EH (cell line): ENCODE measurements around the gene PHLDA3.
"Not testable (repeated sequence)": the region's sequence is repeated elsewhere in the genome, so short reads cannot be mapped to it uniquely, and the experiment has no call there.

ENCODE experiments used
- DNase-seq: peaks from one replicate; pipeline ENCODE4 v3.0.0-alpha.2; 2015; ENCODE audit warnings: low read depth

PHLDA3 gene

GRCh38 chr1:201503397-201504176, 34.6 kb upstream of the PHLDA3 start:
- peak; percentile 99 for DNase-seq

- DNase-seq: no peak
Measured at GRCh38 chr1:201502511-201502857, 33.5 kb upstream of the PHLDA3 start.

DNA sequence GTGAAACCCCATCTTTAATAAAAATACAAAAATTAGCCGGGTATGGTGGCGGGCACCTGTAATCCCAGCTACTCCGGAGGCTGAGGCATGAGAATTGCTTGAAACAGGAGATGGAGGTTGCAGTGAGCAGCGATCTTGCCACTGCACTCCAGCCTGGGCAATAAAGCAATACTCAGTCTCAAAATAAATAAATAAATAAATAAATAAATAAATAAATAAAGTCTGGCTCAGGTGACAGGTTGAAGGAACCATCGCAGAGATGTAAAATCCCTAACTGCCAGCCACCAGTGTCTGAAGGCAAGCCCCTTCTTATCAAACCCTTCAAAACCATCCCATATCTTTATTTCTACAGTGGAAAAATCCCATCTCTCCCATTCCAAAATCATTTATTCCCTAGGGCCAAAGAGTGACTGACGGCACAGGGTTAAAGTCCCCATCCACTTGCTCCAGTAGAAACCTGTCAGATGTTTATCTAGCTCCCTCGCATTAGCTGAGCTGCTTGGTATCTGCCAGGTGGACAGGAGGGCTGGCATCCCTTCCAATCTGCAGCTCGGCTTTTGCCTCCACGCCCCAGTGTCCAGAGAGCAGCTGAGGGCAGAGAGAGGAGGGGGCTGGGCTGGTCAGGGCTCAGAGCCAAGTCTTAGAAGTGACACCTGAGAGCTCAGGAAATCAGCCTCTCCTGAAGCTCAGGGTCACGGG, 33.0 kb upstream of the PHLDA3 start:
- DNase-seq: no peak

DNA sequence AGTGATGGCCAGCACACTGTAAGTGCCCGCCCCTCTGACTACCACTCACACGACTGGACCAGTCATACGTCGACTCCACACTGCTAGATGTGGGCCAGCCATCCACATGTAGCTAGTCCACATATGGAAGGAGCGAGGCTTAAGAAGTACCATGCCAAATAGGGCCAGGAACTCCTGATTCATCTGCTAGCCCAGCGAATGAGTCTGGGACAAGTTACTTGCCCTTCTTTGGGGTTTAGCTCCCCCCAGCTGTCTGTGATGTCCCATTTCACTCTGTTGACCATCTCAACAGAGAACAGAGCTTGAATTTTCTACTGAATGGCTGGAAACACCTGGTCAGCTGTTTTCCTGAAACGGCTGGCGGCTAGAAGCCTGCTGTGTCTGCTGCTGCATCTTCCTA, 32.2 kb upstream of the PHLDA3 start:
- peak; percentile 68 for DNase-seq

DNA sequence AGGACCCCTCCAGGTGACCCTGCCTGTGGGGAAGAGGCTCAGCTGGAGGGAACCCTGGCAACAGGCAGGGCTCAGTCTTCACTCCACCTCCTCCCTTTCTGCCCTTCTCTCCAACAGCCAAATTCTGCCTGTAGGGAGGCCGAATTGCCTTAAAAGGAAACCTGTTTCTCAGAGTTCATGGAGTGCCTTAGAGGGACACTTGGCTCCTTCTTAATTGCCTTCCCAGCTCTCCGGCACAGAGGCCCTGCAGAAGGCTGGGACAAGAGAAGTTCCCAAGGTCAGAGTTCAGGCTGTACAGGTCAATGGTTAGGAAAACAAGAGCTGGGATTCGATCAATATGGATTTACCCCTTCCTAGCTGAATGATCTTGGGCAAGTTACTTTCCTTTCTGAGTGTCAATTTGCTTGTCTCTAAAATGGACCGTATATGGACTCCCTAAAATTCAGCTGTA, 31.7 kb upstream of the PHLDA3 start:
- peak; percentile 74 for DNase-seq

- no peak for DNase-seq
Measured at GRCh38 chr1:201499795-201500669, 31.0 kb upstream of the PHLDA3 start.

- DNase-seq: no peak
Measured at GRCh38 chr1:201499191-201499590, 30.2 kb upstream of the PHLDA3 start.

DNA sequence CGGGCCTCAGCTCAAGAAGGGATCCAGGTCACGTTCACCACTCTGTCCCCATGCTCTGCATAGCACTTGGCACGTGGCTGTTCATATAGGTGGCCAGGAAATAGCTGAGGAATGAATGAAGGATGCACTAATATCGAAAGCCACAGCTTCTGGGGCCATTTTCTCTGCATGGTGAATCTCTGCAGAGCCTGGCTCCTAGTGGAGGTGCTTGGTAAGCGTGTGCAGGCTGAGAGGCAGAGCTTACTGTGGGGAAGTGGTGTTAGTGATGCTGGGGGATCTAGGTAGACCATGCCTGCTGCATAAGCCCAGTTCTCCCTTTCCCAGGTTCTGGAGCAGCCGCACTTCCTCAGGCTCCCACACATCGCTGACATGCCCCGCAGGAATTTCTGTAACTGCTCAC, 29.6 kb upstream of the PHLDA3 start:
- no peak for DNase-seq

- DNase-seq: no peak
Measured at GRCh38 chr1:201497935-201498509, 29.0 kb upstream of the PHLDA3 start.

DNA sequence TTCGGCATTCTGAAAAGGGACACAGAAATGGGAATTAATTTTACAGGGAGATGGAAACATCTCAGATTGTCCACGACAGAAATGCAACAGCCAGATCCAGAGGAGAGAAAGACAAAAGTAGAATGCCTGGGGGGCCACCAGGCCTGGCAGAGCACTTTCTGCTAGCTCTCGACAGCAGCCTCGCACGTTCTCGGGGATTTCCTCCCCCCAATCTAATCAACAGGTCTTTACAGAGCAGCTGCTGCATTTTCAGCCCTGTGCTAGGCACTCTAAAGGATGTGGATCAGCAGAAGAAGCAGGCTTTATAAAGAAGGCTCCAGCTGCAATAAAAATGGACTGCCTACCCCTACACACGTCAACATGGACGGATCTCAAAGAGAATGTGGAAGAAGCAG, 27.3 kb upstream of the PHLDA3 start:
- no peak for DNase-seq

DNA sequence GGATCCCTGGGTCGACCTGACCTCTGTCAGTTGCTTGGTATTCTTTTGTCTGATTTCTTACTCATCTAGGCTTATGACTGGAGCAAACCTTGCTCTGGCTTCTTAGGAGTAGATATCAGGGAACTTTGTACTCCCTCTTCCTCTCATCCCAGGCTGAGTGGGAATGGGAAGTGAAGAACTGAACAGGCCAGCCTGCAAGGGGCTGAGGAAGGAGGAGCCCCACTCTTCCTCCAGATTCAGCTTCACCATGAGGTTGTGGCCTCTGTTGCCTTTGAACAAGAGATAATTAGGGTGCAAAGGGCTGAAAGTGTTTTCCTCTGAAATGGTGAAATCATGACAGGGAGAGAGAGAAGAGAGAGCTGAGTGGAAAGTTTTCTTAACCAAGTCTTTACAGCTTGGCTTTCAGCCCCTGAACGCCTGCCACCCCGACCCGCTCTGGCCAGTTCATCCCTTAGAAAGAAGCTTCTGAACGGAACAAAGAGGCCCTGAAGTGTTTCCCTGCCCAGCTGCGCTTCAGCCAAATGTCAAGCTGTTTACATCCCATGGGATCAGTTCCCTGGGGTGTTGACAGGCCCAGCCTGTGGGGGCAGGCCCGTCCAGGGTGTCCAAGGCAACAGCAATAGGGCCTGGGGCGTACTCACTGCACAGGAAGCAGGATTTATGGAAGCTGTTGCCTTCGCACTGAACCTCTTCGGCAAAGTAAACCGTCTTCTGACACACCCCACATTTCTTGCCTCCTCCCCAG, 26.7 kb upstream of the PHLDA3 start:
- DNase-seq: peak; percentile 67

DNA sequence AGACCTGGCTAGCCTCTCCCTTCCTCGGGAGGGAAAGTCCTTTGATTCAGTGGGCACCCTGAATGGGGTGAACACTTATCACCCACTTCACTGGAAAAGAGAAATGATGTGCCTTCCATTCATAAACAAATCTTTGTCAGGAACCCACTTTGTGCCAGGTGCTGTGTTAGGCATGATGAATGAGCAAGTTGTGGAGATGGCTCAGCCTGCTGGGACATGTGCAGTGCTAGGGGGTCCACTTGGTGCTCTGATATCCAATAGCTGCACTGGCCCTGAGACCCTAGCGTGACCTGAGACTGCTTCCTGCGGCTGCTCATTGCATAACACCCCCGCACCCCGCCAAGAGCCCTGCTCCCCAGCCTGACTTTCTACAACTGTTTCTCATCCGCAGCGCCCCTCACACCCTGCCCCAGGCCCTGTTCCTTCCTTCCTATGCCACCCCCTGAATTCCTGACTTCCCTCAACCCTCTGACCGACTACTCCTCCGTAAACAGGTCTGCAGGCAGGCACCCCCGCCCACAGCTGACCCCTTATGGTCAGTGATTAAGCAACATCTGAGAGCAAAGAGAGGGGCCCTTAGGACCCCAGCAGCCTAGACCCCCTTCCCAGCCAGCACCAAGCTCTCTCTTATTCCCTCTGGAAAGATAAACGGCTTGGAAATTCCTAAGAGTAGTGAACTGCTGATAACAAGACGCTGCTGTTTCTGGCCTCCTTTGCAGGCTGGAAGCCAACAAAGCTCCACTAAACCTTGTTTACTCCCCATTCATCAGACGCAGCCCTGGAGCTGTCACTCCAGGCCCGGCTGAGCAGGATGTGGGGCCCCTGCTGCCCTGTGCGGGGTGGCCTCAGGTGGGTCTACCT, 25.0 kb upstream of the PHLDA3 start:
- peak; percentile 22 for DNase-seq

- not testable (repeated sequence) for DNase-seq
Measured at GRCh38 chr1:201493026-201493656, 24.2 kb upstream of the PHLDA3 start.

GRCh38 chr1:201491896-201492511, 23.0 kb upstream of the PHLDA3 start:
- DNase-seq: peak; percentile 57

DNA sequence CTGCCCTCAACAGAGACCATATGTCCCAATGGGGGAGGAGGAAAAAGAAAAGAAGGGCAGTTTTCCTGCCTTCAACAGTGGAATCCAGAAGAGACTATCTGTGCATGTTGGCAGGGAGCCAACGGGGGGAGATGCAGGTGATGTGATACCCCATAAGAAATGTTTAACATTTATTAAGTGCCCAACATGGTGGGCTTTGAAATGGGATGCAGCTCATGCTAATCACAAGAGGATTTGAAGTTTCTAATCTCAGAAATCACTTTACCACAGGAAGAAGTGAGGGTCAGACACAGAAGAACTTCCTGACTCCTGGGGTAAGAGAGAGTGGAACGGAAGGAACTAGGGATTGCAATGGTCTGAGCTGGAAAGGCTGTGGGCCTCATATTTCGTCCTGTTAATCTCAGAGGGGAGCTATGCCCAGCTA, 21.7 kb upstream of the PHLDA3 start:
- peak; percentile 64 for DNase-seq

DNA sequence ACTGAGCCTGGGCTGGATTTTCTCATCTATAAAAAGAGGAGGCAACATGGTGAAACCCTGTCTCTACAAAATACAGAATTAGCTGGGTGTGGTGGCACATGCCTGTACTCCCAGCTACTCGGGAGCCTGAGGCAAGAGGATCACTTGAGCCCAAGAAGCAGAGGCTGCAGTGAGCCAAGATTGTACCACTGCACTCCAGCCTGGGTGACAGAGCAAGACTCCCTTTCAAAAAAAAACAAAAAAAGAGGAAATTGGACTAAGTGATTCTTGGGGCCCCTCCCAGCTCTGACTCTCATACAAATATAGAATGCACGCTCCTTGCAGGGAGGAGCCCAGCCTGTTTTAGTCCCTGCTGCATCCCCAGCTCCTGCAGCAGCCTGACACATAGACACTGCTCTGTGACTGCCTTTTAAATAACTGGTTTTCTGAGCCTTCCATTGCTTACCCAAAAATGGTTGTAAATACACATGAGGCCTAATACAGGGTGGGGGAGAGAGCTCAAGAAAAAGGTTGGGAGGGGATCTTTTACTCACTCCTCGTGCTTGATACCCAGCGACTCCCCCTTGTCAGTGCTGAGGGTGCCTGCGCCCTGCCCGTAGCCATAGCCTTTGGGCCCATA, 20.8 kb upstream of the PHLDA3 start:
- DNase-seq: peak; percentile 70

- DNase-seq: peak; percentile 99
Measured at GRCh38 chr1:201488830-201489589, 20.0 kb upstream of the PHLDA3 start.

DNA sequence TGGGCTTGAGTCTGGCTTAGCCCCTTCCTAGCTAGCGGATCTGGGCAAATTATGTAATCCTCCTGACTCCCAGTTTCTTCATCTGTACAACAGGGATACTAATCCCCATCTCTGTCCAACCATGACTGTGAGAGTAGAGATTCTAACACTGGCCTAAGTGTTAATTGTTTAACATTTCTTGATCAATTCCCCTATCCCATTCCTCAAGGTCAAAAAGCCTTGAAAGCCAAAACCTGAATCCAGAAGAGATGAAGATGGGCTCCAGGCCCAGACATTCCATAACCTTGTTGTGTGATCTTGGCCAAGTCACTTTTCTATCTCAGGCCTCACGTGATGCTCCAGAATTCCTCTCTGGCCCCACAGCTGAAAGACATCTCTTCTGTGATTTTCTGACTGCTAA, 18.8 kb upstream of the PHLDA3 start:
- peak; percentile 38 for DNase-seq
